DMS53 (cell line): ENCODE results near the gene REST.
A peak's percentile ranks its signal among the peaks of the same experiment; 100 is the strongest.

Source experiments
- DNase-seq: peaks from one replicate; lab custom pipeline; 2025; lab: John Stamatoyannopoulos, UW

The REST gene

DNA sequence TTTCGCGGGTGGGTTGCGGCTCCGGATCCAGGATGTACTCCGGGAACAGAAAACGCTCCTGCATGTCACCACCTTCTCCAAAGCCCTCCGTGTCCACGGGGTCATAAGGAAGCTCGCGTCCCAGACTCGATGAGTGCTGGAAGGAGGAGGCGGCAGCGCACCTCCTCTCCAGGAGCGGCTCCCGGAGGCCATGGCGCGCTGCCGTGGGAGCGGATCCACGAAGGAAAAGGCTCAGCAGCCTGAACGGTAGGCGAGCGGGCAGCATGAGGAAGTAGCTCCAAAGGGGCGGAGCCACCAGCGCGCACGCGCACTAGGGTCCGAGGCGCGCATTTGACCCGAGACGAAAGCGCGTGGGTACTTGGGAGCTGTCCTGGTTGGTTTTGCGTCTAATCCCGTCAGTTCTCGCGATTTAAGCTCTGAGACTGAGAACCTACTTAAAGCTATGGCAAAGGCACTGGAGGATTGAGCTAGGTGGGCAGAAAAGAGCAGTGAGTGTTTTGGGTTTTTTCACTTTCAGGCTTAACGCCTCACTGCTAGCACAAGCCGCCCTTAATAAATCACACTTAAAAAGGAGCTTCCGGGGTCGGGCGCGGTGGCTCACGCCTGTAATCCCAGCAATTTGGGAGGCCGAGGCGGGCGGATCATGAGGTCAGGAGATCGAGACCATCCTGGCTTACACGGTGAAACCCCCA, 69.8 kb downstream of the REST start, which contains the start of gene NOA1:
TSS of gene NOA1 (minus strand) at position 286 of the 692 bp plus-strand sequence. CDS start at position 265, 21 bp downstream.
- DNase-seq, result peak; percentile 98

DNA sequence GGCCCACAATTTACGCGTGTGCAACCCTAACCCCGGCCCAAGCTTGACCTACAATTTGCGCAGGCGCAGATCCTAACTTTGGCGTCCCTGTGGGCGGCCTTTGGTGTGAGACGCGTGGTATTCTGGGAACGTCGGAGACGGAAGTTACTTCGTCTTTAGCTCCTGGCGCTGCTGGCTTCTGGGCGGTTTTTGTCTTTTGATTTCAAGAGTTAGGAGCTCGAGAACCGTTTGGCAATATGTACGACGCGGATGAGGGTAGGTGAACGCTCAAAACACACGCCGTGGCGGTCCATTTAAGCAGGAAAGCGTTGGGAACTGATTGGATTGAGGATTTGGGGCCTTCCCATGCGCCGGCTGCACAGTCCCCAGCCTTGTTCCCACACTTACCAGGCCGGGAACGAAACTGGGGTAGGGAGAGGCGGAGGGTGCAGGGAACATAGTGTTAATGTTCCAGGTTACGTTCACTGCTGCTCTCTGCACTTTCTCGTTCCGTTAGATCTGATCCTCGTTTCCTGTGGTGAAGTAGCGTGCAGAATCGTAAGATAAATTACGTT, 71.1 kb downstream of the REST start, which contains the start of gene POLR2B:
TSS of gene POLR2B (plus strand) at position 147 of the 554 bp plus-strand sequence. CDS start at position 237, 90 bp downstream.
- DNase-seq, result peak; percentile 97

DNA sequence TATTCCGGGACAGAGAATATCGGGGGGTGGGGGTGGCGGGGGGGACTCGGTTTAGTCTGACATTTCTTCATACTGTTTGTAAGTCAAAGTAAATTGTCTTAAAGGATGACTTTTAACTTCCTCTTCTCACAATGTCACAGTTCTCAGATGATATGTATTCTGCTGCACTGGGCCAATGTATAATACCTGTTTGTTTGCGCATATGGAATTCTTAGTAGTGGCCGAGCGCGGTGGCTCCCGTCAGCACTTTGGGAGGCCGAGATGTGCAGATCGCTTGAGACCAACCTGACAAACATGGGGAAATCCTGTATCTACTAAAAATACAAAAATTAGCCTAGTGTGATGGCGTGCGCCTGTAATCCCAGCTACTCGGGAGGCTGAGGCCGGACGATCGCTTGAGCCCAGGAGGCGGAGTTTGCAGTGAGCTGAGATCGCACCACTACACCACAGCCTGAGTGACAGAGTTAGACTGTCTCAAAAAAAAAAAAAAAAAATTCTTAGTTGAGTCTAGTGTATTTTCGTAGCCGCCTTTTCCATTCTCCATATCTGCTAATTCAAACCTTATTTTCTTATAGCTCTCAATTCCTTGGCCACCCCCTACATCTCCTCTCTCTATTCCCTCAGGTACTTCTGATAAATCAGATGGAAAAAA, 71.8 kb downstream of the REST start:
- peak; percentile 59 for DNase-seq

DNA sequence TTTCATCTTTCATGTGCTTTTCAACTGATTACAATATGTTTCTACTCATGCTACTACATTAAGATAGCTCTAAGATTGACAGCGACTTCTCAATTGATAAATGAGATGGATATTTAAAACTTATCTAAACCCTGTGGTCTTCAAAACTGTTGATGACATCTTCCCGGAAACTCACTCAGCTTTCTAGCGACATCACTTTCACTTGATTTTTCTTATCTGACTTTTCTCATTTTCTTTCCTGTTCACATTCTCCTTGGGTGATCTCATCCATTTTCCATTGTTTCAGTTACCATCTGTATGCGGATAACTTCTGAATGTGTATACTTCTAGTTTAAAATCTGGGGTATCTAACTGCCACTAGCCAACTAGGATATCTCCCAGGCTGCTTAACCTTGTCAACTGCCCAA, 74.1 kb downstream of the REST start:
- DNase-seq, result no peak

DNA sequence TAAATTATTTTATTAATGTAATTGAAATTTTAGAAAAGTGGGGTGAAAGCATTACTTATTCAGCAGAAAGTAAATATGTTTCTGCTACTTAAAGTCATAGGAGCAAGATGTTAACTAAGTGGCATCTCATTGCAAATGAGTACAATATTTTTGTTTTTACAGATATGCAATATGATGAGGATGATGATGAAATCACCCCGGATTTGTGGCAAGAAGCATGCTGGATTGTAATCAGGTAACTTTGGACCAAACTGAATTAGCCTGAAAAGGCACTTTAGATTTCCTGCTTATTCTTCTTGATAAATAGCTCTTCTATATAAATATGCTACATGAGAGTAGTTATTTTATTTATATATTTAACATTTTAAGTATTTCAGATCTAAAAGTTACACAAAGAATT, 78.5 kb downstream of the REST start:
- no peak for DNase-seq

DNA sequence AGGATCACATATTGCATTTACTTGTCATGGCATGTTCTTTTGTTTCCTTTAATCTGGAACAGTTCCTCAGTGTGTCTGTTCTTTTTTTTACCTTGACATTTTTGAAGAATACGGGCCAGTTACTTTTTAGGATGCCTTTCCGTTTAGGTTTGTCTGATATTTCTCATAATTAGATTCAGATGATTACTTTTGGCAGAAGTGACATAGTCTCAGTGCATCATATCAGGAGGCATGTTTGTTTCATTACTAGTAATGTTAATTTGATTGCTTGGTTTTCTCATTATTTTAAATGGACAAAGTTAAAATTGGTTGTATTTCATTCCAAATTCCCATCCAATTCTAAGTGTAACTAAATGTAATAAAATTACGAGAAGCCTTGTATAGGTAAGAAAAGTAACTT, 79.3 kb downstream of the REST start:
- no peak for DNase-seq

DNA sequence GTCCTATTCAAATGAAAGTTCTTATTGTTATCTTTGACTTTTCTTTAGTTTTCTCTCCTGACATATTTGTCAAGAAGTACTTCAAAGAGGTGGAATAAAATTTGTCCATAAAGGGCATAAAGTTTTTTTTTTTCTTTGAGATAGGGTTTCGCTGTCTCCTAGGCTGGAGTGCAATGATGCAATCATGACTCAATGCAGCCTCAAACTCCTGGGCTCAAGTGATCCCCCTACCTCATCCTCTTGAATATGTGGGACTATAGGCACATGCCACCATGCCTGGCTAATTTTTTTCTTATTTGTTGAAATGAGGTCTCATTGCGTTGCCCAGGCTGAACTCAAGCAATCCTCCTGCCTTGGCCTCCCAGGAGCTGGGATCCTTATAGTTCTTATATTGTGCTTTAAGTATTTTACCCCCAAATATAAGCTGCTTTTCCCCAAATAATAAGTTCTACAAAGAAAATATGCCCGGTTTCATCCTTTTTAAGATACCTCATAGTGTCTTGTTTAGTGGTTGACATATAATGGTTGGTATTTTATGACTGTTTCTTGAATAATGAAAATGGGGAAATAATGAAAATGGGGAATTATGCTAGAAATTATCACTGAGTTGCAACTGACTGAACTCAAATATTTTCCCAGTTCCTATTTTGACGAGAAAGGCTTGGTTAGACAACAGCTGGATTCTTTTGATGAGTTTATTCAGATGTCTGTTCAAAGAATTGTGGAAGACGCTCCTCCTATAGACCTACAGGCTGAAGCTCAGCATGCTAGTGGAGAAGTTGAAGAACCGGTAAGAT, 82.6 kb downstream of the REST start:
- no peak for DNase-seq

DNA sequence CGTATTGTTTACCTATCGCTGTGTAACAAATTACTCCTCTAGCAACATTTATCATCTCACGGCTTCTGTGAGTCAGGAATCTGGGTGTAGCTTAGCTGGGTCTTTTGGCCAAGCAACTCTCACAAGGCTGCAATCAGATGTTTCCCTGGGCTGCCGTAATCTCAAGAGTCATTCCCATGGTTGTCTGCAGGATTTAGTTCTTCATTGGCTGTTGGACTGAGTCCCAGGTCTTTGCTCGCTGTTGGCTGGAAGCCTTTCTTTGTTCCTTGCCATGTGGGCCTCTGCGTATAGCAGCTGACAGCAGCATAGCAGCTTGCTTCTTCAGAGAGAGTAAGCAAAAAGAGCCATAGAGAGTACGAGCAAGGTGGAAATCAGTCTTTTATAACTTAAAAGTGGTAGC, 87.8 kb downstream of the REST start:
- DNase-seq, result no peak

DNA sequence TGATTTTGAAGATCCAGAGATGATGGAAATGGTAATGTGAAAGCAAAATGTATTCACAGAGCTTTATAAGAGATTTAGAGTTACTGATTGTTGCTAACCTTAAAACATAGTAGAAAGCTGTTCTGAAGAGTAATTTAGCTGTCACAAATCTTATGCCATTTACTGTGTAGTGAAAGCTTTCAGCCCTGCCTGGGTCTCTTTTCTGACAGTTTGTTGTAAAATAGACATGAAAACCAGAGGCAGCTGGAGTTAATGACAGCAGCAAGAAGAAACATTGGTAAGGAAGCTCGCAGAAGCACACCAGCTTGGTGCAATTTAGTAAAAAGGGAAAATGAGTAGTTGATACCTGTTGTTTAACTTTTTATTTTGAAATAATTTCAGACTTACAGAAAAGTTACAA, 92.1 kb downstream of the REST start:
- no peak for DNase-seq

DNA sequence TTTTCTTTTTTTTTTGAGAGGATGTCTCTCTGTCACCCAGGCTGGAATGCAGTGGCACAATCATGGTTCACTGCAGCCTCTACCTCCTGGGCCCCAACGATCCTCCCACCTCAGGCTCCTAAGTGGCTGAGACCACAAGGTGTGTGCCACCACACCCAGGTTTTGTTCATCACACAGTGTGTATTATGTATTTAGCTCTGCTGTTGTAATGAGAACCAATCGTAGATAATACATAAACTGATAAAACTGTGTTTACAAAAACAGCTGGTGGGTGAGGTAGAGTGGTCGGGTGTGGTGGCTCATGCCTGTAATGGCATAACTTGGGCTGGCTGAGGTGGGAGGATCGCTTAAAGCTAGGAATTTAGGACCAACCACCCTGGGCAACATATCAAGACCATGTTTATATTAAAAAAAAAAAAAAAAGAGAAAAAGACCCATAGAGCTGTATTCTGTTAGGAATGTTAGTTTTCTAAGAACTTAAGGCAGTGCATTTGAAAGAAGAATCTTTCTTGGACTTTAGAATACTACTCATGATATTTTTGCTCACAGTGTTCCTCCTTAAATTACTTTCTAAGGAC, 105.9 kb downstream of the REST start:
- DNase-seq, result no peak
